ENCODE data around the gene BRI3.

BRI3 gene

DNA sequence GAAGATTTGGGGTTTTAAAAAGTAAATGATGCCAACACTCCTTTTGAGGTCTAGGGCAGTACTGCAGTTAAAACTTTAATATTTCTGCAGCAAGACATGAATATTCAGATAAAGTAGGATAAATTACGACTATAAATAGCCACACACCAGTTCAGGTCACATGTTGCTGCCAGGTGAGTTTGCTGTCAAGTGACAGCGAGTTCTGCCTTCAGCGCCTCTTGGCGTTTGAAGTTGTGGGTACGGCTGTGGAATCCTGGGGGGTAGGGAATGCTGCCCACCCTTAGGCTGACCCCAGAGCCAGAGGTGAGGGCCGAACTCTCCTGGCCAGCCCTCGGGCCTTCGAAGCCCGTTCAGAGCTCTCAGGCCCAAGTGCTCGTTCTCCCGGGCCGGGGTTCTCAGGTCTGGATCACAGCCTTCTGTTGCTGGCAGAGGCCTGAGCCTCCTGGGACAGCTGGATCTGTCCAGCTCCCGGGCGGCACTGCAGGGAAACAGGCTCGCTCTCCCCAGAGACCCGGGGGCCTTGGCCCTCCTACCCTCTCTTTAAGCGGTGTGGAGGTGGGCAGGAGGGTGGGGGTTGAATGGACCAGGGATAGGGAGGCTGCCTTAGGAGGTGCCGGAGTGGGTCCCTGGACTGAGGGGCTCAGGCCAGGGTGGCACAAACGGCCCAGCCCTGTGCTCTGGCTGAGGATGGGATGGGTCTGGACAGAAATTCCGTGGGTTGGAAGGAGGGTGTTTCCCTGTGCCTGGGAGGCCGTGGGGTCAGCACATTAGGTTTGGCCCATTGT, 5.4 kb downstream of the BRI3 start:
- no peak for DNase-seq (ENCODE audit: low read depth in 2 of 2)

DNA sequence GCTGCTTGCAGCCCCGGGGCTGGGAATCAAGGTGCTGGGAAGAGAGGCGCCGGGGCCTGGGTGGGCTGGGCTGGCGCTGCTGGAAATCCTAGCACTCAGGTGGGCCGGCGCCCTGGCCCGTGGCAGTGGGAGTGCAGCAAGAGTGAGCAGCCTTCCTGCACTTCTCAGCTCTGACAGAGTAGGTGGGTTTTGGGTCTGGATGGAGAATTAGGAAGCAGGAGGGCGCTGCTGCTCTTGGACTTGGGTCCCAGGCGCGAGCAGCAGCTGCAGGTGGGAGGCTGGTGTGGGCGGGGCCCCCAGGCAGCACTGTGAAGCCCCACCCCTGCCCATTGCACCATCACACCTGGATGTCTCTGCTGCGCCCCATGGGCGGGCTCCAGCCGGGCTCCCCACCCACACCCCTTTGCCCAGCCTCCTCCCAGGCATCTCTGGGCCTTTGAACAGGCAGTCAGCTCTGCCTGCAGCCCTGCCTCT, 6.0 kb downstream of the BRI3 start:
- no peak for DNase-seq (ENCODE audit: low read depth in 2 of 2)

DNA sequence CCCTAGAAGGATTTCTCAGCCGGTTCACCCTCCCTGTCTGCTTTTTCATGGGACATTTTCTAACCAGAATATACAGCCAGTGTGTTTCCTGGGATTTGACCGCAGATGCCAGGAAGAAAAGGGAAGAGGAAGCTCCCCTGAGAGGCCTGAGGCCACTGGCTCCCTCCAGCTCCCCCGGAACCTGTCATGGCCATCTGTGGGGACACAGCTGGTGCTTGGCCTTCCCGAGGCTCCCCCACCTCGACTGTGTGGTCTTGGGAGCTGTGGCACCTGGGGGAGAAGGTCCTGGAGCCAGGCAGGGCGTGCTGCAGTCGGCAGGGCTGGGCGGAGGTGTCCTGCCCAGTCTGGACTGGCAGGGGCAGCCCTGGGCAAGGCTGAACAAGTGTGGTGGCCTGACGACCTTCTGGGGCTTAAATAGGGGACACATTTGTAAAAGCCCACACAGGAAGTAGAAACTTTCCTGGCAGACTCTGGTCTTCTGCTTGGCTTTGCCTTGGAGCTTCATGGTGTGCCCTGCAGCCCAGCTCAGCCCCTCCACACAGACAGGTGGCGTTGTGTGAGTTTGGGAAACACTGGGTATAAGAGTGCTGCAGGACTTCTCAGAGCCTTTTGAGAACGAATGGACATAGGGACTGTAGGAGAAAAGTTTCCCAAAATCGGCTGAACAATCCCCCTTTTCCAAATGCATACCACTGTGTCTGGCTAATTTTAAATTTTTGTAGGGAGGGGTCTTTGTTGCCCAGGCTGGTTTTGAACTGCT, 6.8 kb downstream of the BRI3 start:
- DNase-seq (ENCODE audit: low read depth in 2 of 2): no peak

DNA sequence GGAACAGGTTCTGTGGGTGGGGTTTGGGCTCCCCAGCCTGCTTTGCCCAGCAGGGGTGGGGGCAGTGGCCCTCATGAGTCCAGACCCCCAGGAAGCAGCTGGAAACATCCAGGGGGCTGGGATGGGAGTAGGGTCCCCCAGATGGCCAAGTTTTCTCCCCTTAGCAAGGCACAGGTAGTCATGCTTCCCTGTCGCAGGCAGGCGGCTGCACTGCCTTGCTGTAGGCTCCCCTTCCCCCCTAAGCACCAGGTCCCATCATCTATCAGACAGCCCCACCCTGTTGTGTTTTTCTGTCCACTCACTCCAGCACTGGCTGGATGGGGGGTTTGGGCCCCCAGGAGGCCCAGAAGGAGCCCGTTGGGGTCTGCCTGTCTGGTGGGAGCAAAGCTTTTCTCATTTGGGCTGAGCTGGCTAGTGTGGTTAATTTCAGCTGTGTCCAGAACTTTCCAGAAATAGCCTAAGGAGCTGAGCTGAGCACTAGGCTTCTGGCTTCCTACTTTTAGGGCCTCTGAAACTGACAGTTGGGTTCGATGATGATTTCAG, 7.9 kb downstream of the BRI3 start:
- DNase-seq (ENCODE audit: low read depth in 2 of 2): no peak

DNA sequence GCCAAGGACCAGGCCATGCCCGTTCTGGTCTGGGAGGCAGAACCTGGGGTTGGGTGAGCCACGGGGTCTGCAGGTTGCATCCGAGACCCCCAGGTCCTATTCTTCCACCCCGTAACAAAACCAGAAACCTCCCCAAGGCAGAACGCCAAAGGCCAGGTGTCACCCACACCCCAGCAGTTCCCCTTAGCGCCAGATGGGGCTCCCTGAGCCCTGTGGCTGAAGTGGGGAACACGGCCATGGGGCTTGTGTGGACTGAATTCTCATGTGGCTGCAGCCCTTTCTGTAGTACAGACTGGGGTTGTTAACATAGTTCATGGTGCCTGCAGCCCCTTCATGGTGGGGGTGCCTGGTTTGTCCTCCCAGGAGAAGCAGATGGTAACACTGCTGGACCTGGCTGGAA, 10.2 kb downstream of the BRI3 start:
- no peak for DNase-seq (ENCODE audit: low read depth in 2 of 2)

DNA sequence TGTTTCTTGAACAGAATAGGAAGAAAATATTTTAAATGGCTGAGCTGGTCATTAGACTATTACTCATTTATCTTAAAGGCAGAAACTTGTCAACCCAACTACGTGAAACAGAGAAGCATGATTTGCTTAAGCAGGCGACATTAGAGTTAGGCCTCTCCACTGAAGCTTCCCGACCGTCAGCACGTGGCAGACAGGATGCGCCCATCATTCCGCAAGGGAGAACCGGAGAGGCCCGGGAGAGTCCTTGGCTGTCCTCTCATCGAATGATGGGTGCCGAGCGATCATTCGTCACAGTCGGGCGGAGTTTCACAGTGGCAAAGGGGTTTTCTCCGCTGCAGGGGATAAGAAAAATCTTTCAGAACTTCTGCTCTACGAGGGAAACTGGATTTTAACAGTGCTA, 11.8 kb downstream of the BRI3 start:
- DNase-seq (ENCODE audit: low read depth in 2 of 2): no peak

DNA sequence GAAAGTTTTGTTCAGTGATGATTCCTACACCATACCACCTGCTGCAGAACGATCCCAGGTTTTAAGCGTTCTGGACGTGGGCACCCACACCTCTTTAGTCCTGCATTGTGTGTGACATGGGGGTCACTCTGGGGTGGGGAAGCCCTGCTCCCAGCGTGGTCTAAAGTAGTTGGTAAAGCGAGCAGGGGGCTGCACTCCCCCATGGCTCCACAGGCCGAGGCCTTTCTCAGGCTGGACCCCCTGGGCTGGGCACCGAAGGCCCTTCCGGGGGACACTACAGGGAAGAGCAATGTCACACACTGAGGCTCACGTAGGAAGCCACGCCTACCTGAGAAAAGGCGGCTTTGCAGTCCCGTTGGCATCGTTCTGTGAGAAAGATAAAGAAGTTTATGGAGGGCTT, 12.3 kb downstream of the BRI3 start:
- DNase-seq (ENCODE audit: low read depth in 2 of 2): no peak

DNA sequence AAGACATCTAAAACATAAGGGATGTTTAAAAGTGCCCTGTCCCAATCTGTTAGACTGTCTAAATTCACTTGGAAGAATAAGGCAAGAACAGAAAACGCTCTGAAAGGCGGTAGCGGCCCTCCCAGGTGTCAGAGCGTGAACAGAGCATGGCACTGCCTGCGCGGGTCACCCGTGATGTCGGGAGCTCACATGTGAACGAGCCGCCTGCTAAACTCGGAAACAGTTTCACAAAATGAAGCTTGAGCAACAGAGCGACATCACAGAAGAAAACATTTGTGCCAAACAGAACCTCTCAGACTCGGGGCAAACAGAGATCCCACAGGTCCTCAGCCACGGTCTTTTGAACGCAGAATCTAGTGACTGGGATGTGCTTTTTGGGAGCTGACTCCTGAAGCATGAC, 12.8 kb downstream of the BRI3 start:
- DNase-seq (ENCODE audit: low read depth in 2 of 2): no peak

DNA sequence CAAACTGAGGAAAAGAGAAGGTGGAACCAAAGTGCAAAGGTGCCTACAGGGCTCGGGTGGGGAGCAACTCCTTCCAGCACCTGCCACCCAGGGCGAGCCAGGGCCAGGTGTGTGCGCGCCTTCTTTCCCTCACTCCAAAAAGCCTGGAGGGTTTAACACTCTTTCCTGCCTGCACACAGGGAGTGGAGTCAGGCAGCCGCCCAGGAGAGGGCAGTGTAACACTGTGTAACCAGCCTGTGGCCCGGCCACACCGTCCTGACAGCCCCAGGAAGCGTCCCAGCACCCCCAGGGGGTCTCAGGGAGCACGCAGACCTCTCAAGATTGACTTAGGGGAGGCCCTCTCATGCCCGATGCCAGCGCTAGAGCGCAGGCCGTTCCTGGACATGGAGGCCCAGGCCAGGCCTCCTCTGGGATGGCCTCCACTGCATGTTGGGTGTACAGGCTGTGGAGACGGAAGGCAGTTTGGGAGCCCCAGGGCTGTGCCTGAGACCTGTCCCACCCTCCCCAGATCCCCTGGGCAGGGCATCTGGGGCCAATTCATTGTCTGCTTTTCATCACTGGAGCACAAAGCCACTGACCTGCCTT, 13.4 kb downstream of the BRI3 start:
- DNase-seq (ENCODE audit: low read depth in 2 of 2): no peak

DNA sequence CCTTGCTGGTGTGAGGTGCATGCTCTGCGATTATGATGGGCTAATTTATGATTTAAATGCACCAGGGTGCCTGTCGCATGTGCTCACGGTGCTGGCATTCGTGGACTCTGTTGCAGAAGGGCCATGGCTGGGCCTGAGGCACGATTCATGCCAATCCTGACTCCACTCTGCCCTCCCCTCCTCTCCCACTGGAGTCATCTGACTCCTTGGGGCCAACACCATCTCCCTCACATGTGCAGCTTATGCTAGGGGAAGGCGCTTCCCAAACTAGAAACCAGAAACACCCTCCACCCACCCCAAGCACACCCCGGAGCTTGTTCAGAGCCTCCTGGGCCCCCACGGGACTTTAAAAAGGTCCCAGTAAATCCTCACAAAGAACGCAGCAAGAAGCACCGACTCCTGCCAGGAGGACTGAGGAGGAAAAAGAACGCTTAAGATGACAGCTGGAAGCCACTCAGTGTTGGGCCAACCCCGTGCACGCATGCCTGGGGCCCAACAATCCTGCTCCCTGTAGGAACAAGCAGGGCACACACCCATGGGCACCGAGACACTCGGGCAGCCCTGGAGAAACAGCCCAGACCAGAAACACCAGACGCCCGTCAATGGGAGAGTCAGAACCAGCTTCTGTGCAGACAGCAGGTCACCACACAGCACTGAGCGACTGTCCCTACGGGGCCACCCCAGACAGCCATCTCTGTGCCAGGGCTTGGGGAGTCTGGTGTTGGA, 14.1 kb downstream of the BRI3 start:
- no peak for DNase-seq (ENCODE audit: low read depth in 2 of 2)

DNA sequence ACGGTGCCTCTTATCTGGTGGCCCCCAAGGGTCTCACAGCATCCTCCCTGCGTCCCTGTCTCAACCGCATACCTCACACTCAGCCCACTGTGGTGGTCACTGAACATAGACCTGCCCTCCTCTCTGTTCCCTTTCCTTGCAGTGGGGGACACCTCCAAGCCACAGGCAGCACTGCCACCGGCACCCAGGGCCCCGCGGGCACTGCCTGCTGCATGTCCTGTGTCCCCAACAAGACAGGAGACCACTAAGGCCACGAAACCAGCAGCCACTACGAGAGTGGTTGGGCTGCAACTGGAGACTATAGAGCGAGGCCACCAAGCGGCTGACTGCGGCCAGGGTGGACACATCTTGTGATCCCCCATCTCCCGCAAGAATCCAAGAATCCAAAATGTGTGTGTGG, 15.3 kb downstream of the BRI3 start:
- DNase-seq (ENCODE audit: low read depth in 2 of 2): no peak

DNA sequence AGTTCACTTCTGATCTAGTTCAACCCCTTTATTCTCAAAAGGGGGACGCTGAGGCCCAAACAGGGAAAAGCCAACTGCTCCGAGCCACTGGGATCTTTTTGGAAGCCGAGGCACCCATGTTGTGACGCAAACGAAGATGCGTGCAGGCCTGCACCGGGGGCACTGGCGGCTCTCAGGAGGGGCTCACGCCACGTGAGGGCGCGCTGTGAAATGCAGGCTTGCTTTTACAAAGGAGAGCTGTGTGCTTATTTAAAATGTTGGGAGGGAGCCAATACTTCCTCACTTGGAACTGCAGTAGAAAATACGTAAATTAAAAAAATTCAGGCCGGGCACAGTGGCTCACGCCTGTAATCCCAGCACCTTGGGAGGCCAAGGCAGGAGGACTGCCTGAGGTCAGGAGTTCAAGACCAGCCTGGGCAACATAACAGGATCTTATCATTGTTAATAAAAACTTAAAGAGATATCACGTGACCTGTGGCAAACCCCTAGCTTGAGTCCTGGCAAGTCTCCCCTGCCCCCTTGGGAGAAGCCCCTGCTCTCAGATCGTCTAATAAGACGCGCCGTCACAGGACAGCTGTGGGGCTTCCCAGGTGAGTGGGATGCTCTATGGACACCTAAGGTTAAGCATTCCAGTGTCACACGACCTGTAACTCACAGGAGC, 16.3 kb downstream of the BRI3 start:
- DNase-seq (ENCODE audit: low read depth in 2 of 2): no peak

DNA sequence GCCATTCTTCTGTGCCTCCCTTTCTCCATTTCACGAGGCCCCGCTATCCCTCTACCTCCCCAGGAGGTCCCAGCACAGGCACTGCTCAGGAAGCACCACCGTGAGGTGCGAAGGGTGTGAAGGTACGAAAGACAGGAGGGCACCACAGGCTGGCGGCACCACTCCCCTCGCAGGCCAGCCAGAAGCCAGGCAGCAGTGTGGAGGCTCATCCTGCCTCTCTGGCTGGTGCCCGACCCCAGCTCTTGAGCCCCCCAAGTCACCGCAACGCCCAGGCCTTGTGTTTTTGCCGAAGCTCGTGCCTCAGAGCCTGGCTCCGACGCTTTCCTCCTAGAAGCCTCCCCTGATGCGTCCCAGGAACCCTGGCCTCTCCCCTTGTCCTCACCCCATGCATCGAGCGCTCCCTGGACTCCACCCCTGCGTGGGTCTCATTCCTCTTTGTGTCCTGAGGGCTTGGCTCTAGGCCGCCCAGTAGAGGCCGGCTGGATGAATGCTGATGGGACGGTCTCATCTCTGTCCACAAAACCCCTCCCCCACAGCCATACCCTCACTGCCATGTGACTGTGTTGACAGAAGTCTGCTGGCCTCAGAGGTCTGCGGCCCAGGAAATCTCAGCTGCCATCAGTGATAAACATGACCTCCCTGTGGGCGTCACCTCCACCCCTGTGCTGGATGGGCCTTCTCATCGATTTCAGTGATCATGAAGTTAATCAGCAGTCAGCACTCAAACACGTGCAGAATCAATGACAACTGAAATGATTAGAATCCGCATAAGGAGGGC, 19.3 kb downstream of the BRI3 start:
- no peak for DNase-seq (ENCODE audit: low read depth in 2 of 2)

DNA sequence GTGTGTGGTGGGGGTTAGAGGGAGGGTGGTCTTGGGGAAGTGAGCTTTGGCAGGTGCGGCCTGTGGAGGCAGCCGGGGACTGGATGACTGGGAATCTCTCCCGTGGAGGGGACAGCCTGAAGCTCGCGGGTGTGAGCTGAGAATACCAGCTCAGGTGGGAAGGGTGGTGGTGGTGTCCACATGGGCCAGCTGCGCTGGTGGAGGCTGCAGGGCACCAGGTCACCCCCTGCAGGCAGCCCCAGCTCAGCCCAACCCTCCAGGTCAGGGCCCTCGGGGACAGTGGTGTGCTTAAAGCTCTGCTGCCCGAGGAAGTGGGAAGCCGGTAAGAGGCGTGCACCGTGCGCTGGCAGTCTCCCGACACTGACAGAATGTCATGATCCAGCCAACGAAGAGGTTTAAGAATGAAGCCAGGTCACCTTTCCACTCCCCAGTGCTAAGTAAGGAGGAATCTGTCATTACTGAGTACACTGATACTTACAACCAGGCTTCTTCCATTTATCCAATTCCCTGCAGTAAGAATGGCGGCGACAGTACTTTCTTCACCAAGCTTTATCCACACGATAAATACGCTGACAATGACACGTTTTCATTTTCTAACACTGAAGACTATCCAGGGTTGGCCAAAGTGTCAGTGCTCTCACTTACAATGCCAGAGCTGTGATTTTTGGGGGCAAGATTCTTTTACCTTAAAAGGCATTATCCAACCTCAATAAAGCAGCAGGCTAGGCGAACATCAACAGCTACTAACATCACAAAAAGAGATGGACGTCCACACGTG, 20.4 kb downstream of the BRI3 start:
- DNase-seq (ENCODE audit: low read depth in 2 of 2): no peak

DNA sequence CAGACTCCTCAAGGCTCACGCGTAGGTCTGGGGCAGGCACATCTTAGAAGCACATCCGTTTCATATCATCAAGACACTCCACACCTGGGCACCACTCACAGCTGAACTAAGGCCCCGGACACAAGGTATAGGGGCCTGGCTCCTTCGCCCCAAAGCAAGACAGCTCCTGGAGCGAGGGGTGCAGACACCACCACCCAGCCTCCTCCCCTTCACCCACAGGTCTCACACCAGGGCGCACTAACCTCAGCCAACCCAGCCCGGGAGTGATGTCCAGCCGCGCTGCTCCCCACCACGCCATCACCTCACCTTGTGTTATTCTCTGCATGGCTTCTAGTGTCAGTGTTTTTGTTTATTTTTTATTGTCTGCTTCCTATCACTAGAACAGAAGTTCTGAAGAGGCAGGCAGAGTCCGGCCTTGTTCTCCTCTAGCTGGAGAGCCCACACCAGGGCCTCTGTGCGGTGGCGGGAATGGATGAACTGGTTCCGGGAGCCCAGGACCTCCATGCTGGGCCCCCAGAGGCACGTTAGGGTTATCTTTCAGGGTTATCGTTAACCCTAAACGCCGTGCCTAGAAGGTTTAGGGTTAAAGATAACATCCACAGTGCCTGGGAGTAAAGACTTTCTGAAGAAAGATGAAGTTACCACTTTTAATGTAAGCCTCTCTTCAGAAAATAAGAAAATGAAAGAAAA, 21.8 kb downstream of the BRI3 start:
- DNase-seq (ENCODE audit: low read depth in 2 of 2): no peak

DNA sequence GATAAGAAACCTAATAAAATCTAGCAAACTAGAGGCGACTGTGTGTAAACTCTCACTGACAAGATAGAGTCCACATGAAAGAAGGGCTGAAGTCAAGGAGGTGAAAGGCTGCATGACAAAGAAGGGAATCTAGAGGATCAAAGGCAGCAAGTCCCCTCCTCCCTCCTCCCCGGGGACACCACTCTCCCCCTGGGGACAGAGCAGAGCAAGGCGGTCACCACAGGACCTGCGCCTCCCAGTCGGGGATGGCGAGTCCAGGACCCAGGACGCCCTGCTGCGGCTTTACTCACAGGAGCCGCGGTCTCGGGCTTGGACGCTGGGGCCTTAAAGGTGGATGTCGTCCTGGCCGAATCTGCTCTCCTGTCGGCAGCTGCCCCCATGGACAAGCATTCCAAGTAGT, 22.4 kb downstream of the BRI3 start:
- DNase-seq (ENCODE audit: low read depth in 2 of 2): no peak

DNA sequence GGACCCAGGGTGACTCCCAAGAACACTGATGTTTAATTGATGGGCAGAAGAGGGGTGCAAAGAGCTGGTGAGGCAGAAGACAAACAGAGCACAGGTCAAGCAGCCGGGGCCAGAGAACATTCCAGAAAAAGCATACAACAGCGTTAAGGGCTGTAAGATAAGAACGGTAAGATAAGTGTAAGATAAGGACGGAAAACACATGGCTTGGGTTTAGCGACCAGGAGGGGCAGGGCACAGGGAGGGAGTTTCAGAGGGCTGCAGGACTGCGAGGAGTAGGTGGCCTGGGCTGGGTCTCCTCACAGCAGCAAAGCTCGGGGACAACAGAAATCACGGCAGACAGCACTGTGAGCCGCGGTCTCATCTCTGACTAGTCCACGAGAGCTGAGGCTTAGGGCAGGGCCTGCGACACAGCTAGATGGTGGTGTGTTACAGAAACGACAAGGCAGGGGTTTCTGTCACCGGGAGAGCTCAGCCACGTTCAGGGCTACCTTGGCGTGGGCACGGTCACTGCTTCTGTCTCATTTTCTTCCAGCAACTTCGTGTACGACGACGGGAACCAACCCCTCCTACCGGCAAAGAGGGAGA, 24.6 kb downstream of the BRI3 start:
- DNase-seq (ENCODE audit: low read depth in 2 of 2): no peak

DNA sequence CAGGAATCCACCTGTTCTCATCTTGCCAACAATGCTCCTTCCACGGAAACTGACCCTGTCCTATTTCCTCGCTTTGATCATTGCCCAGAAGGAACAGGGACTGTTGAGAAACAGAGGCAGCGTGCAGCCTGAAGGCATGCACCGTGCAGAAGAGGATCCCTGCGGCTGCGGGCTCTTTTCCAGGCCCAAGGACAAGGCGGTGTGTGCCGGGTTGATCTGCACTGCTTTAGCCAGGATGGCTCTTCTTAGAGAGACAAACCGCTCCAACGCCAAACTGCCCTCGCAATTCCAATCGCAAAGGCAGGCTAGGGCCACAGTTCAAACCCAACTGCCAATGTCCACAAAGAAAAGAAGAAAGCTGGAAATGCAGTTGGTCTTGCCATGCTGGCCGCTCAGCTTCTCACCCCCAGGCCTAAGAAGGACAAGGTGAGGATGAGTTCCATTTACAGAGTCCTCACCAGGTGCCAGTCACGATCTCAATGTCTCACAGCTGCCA, 26.5 kb downstream of the BRI3 start:
- DNase-seq (ENCODE audit: low read depth in 2 of 2): no peak

DNA sequence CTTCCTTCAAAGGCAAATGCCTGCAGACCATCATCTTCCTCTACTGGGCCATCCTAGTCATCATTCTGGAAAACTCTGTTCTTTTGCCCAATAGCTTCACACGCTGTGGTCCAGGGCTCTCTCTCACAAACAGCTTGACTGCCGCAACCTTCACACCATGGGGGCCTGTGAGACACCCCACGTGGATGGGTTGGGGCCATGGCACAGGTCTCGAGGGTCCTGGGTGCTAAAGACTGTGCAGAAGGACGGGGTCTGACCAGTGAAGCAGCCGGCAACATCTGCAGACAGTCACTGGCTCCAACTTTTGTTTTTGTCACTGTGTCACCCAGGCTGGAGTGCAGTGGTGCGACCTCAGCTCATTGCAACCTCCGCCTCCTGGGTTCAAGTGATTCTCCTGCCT, 28.1 kb downstream of the BRI3 start:
- no peak for DNase-seq (ENCODE audit: low read depth in 2 of 2)

Measured in stimulated activated CD4-positive, alpha-beta T cell treated with anti-CD3 and anti-CD28 coated beads, Interleukin-12 subunit alpha, Interleukin-12 subunit beta, amount 100 ng/mL, for 24 hours (primary cell).